ENCODE data around the gene ANKMY2.

- TF ChIP-seq CTCF (IDR thresholded peaks at IDR 0.05) (no peak), POLR2A (IDR thresholded peaks at IDR 0.05) (no peak)
These were observed 24.5 kb upstream of the ANKMY2 start for GRCh38 chr7:16670021-16670420.
